Endodermal cell (in vitro differentiated cells): ENCODE results near the gene MINDY4. TPM values are rescaled to one million over a fixed set of nuclear protein-coding genes. Genes with fewer than 3 reads are reported as not detected.
"Not testable (repeated sequence)": the region's sequence is repeated elsewhere in the genome, so short reads cannot be mapped to it uniquely, and the experiment has no call there.

Experiments used
- DNase-seq: peaks from one replicate; pipeline ENCODE4 v3.0.0-alpha.2; 2017
- H3K27ac ChIP-seq: 2 replicates; pipeline ENCODE4 v1.5.1; 2013; ENCODE audit warnings: mild to moderate bottlenecking, low read depth, low read length, moderate library complexity
- H3K27me3 ChIP-seq: 2 replicates; pipeline ENCODE4 v1.6.1; 2013; ENCODE audit warnings: mild to moderate bottlenecking, low read length, moderate library complexity; ENCODE audit not compliant: insufficient read depth, control insufficient read depth, poor library complexity, severe bottlenecking
- H3K36me3 ChIP-seq: 2 replicates; pipeline ENCODE4 v1.7.0; 2013; ENCODE audit warnings: mild to moderate bottlenecking, low read length, moderate library complexity; ENCODE audit not compliant: control insufficient read depth, insufficient read depth
- H3K4me1 ChIP-seq: one replicate; pipeline ENCODE4 v1.7.0; 2013; ENCODE audit warnings: low read length; ENCODE audit not compliant: control insufficient read depth, insufficient read depth
- H3K4me3 ChIP-seq: 2 replicates; pipeline ENCODE4 v1.5.1; 2013; ENCODE audit warnings: mild to moderate bottlenecking, low read length, moderate library complexity
- H3K9ac ChIP-seq: 2 replicates; pipeline ENCODE4 v1.6.1; 2013; ENCODE audit warnings: mild to moderate bottlenecking, low read length, moderate library complexity; ENCODE audit not compliant: poor library complexity, severe bottlenecking; ENCODE audit errors: extremely low read depth
- H3K9me3 ChIP-seq: 2 replicates; pipeline ENCODE4 v1.6.1; 2013; ENCODE audit warnings: mild to moderate bottlenecking, low read length, moderate library complexity; ENCODE audit not compliant: control insufficient read depth
- H3K27ac Mint-ChIP-seq: 2 replicates; pipeline ENCODE4 v1.8.0; 2020; ENCODE audit warnings: mixed read lengths
- H3K27me3 Mint-ChIP-seq: 2 replicates; pipeline ENCODE4 v1.8.0; 2021; ENCODE audit warnings: mild to moderate bottlenecking, mixed read lengths; ENCODE audit not compliant: insufficient read depth
- H3K36me3 Mint-ChIP-seq: 2 replicates; pipeline ENCODE4 v1.8.0; 2020; ENCODE audit warnings: low read depth, mixed read lengths
- H3K4me1 Mint-ChIP-seq: 2 replicates; pipeline ENCODE4 v1.8.0; 2020; ENCODE audit warnings: mixed read lengths
- H3K4me3 Mint-ChIP-seq: 2 replicates; pipeline ENCODE4 v1.8.0; 2020; ENCODE audit warnings: mild to moderate bottlenecking, moderate library complexity, mixed read lengths
- H3K9me3 Mint-ChIP-seq: 2 replicates; pipeline ENCODE4 v1.8.0; 2020; ENCODE audit warnings: mild to moderate bottlenecking, mixed read lengths
- CTCF ChIP-seq: fragments of 200-600 bp; sonication (generic); conservative IDR thresholded peaks from 2 replicates; pipeline ENCODE4 v1.5.0; 2021; ENCODE audit warnings: antibody characterized with exemption, mild to moderate bottlenecking
- WGBS, 2 experiments: methylation state at CpG; one replicate each; pipeline versions ENCODE4 v1.1.5 to v1.1.7; 2013; ENCODE audit warnings: missing lambda C conversion rate in 2 of 2, mixed read lengths in 1 of 2; ENCODE audit not compliant: insufficient coverage in 1 of 2, insufficient read length in 1 of 2; 5-methylcytosine and 5-hydroxymethylcytosine counted together
- total RNA-seq, 2 donors: library from RNA; stranded (reverse); fragmentation: NEBNext Ultra II Directional in 1 of 2; extraction: Animal tissue kit (Norgen Biotek cat#: 25700) in 1 of 2; gene quantifications; 2 replicates in 1 of 2; 3 replicates in 1 of 2; pipeline ENCODE4 v1.2.1, GENCODE V29; 2021

Gene MINDY4
- total RNA-seq, 2 donors from 2014 or later, result 7.2 to 8.1 TPM

GRCh38 chr7:30805931-30806330 is 34.7 kb downstream of the MINDY4 start:
- no peaks in the 10 kb centered on the region for H3K4me1 Mint-ChIP-seq
- no peaks in the 10 kb centered on the region for H3K27me3 Mint-ChIP-seq
- DNase-seq, result no peak
- no peak overlapping the region for H3K9ac ChIP-seq
- H3K9me3 ChIP-seq, result peaks cover 6% of the 10 kb centered on the region
- no peaks in the 10 kb centered on the region for H3K27me3 ChIP-seq
- peaks cover 31% of the 10 kb centered on the region for H3K36me3 Mint-ChIP-seq
- 88 to 91% methylated on average over 4 to 6 of the region's 6 CpGs for WGBS, 2 experiments
- no peak for TF ChIP-seq CTCF
- H3K4me1 ChIP-seq, result no peaks in the 10 kb centered on the region
- no peaks in the 10 kb centered on the region for H3K36me3 ChIP-seq
- peaks cover 32% of the 10 kb centered on the region for H3K9me3 Mint-ChIP-seq
- no peak overlapping the region for H3K27ac ChIP-seq
- no peak overlapping the region for H3K4me3 ChIP-seq
- no peak overlapping the region for H3K27ac Mint-ChIP-seq
- no peak overlapping the region for H3K4me3 Mint-ChIP-seq

GRCh38 chr7:30807477-30807876 is 36.3 kb downstream of the MINDY4 start:
- Mint-ChIP-seq H3K9me3 (peaks cover 39% of the 10 kb centered on the region), H3K36me3 (peaks cover 38% of the 10 kb centered on the region)
- H3K36me3 ChIP-seq, DNase-seq, H3K9ac ChIP-seq, H3K27ac Mint-ChIP-seq, H3K27me3 ChIP-seq, H3K27ac ChIP-seq, H3K4me1 Mint-ChIP-seq, H3K4me3 ChIP-seq, H3K27me3 Mint-ChIP-seq, H3K4me1 ChIP-seq, H3K4me3 Mint-ChIP-seq: not testable (repeated sequence)
- 95 to 100% methylated on average over 5 to 8 of the region's 8 CpGs for WGBS, 2 experiments
- H3K9me3 ChIP-seq, result peaks cover 12% of the 10 kb centered on the region

GRCh38 chr7:30807941-30808340 is 36.7 kb downstream of the MINDY4 start:
- H3K4me1 ChIP-seq, DNase-seq, H3K27ac Mint-ChIP-seq, H3K9ac ChIP-seq, H3K4me3 Mint-ChIP-seq, H3K27me3 Mint-ChIP-seq, H3K4me1 Mint-ChIP-seq, H3K36me3 ChIP-seq, H3K27me3 ChIP-seq, H3K27ac ChIP-seq, H3K4me3 ChIP-seq: not testable (repeated sequence)
- Mint-ChIP-seq H3K9me3 (peaks cover 39% of the 10 kb centered on the region), H3K36me3 (peaks cover 36% of the 10 kb centered on the region)
- WGBS, 2 experiments, result 91 to 100% methylated on average over 7 to 13 of the region's 13 CpGs
- peaks cover 12% of the 10 kb centered on the region for H3K9me3 ChIP-seq

GRCh38 chr7:30810986-30811385 is 39.8 kb downstream of the MINDY4 start:
- no peak overlapping the region for H3K4me3 ChIP-seq
- Mint-ChIP-seq H3K36me3 (peaks cover 35% of the 10 kb centered on the region), H3K4me3 (no peak overlapping the region), H3K27me3 (no peaks in the 10 kb centered on the region), H3K4me1 (peaks cover 3% of the 10 kb centered on the region), H3K27ac (no peak overlapping the region), H3K9me3 (peaks cover 39% of the 10 kb centered on the region)
- H3K9me3 ChIP-seq, result peaks cover 12% of the 10 kb centered on the region
- no peaks in the 10 kb centered on the region for H3K27me3 ChIP-seq
- no peaks in the 10 kb centered on the region for H3K36me3 ChIP-seq
- WGBS, 2 experiments, result 97% methylated on average over 4 of the region's 5 CpGs; no CpG with 5 or more reads in 1 of the 2 experiments
- no peak for DNase-seq
- H3K27ac ChIP-seq, result no peak overlapping the region
- TF ChIP-seq CTCF, result no peak
- no peak overlapping the region for H3K9ac ChIP-seq
- no peaks in the 10 kb centered on the region for H3K4me1 ChIP-seq
